ENCODE measurements around the gene NODAL. TPM values are rescaled to one million over a fixed set of nuclear protein-coding genes. Genes with fewer than 3 reads are reported as not detected.

NODAL gene
- total RNA-seq, 4 donors from 2014 or later, result not detected

DNA sequence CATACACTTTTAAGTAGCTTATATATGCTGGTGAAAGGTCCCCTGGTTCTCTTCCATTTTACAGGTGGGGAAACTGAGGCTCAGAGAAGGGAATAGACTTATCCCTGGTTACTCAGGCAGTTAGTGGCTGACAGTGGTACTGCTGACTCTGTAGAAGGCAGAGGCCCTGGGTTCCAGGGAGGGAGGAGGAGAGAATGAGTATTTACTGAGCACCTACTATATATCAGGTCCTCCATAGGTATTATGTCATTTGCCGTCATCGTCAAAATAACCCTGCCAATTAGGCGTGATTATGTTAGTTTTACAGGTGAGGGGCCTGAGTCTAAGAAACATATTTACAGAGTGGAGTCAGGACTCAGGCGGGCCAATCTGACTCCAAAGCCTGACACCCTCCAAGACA, 23.8 kb upstream of the NODAL start:
- Histone ChIP-seq H3K4me1 (peaks cover 0 to 27% (median 6%) of the 10 kb centered on the region in 4 donors), H3K27ac (no peak overlapping the region), H3K36me3 (no peaks in the 10 kb centered on the region), H3K4me3 (no peak overlapping the region), H3K27me3 (no peaks in the 10 kb centered on the region), H3K9me3 (no peaks in the 10 kb centered on the region)
- no peak for DNase-seq (ENCODE audit: low spot score in 2 of 2)
- 92 to 94% methylated on average over 4 of the region's 4 CpGs for WGBS, 2 donors
- TF ChIP-seq POLR2A (IDR thresholded peaks at IDR 0.05) (no peak), EP300 (IDR thresholded peaks at IDR 0.05) (no peak)
- TF ChIP-seq, protein P1, sequence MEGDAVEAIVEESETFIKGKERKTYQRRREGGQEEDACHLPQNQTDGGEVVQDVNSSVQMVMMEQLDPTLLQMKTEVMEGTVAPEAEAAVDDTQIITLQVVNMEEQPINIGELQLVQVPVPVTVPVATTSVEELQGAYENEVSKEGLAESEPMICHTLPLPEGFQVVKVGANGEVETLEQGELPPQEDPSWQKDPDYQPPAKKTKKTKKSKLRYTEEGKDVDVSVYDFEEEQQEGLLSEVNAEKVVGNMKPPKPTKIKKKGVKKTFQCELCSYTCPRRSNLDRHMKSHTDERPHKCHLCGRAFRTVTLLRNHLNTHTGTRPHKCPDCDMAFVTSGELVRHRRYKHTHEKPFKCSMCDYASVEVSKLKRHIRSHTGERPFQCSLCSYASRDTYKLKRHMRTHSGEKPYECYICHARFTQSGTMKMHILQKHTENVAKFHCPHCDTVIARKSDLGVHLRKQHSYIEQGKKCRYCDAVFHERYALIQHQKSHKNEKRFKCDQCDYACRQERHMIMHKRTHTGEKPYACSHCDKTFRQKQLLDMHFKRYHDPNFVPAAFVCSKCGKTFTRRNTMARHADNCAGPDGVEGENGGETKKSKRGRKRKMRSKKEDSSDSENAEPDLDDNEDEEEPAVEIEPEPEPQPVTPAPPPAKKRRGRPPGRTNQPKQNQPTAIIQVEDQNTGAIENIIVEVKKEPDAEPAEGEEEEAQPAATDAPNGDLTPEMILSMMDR (IDR thresholded peaks at IDR 0.05), result no peak

DNA sequence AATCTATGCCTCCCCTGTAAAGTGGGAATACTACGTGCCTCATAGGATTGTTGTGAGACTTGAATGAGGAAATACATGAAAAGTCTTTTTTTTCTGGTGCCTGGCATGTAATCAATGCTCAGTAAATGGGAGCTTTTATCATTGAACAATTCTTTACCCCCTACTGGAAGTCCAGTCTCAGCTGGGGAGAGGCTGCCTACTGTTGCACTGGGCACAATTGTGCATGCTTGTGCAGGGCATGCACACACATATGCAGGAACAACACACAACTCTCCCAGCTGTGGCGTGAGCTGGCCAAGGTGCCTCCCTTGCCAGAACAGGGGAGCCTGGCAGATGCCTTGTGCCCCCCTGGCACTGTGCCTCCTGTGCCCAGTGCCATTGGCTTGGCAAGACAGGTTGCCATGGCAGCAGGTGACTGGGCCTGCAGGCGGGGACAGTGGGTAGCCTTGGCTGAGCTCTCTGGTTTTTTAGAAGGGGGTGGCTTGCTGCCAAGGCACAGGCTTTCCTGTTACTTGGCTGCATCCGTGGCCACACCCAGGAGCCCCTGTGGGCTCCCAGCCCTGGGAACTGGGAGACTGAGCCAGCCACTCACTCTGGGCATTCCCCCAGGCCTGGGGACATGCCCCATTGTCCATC, 21.0 kb upstream of the NODAL start:
- H3K9me3 ChIP-seq, result no peaks in the 10 kb centered on the region
- peak in 1 of 2 donors; percentile 28 for TF ChIP-seq EP300 (IDR thresholded peaks at IDR 0.05)
- TF ChIP-seq POLR2A (IDR thresholded peaks at IDR 0.05), result no peak
- H3K4me3 ChIP-seq, result no peak overlapping the region
- no peaks in the 10 kb centered on the region for H3K36me3 ChIP-seq
- 18 to 41% methylated on average over 1 to 3 of the region's 4 CpGs for WGBS, 2 donors
- peaks cover 0 to 49% (median 20%) of the 10 kb centered on the region in 4 donors for H3K4me1 ChIP-seq
- peak overlapping the region in 2 of 4 donors; percentile 19 to 42 for H3K27ac ChIP-seq
- H3K27me3 ChIP-seq, result no peaks in the 10 kb centered on the region
- DNase-seq (ENCODE audit: low spot score in 2 of 2), result peak; percentile 38 to 43

DNA sequence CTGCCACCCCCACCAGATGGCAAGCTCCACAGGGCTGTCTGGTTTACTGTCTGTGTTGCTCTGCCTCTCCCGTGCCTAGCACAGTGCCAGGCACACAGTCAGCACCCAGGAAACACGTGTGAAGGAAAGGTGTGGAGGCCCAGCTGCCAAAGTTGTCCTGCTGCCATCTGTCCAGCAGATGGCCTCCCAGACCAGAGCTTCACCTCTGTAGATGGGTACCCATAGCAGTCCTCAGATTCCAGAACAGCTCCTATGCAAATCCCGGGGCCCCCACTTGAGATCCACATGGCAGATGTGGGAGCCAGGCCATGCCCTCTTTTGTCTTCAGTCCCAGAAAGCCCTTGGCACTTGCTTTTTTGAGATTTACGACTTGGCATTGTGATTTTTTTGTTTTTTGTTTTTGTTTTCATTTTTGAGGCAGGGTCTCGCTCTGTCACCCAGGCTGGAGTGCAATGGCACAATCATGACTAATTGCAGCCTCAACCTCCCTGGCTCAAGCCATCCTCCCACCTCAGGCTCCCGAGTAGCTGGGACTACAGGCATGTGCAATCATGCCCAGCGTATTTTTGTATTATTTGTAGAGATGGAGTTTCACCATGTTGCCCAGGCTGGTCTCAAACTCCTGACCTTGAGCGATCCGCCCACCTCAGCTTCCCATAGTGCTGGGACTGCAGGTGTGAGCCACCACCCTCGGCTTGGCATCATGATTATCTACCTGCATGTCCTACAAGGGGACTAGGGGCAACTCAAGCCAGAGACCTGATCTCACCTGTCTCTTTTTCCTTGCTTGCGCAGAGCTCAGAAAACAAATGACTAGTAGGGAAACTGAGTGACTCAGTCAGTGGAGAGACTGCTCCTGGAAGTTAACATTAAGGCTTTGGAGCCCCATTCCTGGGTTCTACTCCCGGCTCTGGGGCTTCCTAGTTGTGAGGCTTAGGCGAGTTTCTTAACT, 20.2 kb upstream of the NODAL start:
- Histone ChIP-seq H3K4me3 (no peak overlapping the region), H3K27ac (peak overlapping the region in 2 of 4 donors; percentile 23 to 42), H3K9me3 (no peaks in the 10 kb centered on the region), H3K27me3 (no peaks in the 10 kb centered on the region), H3K36me3 (no peaks in the 10 kb centered on the region), H3K4me1 (peaks cover 0 to 56% (median 21%) of the 10 kb centered on the region in 4 donors)
- TF ChIP-seq POLR2A (IDR thresholded peaks at IDR 0.05) (no peak), EP300 (IDR thresholded peaks at IDR 0.05) (no peak)
- TF ChIP-seq, protein P1 (IDR thresholded peaks at IDR 0.05), result peak; percentile 74 to 91 (median 83)
- peak in 1 of 2 donors; percentile 46 for DNase-seq (ENCODE audit: low spot score in 2 of 2)
- WGBS, 2 donors, result 50 to 54% methylated on average over 13 of the region's 13 CpGs

DNA sequence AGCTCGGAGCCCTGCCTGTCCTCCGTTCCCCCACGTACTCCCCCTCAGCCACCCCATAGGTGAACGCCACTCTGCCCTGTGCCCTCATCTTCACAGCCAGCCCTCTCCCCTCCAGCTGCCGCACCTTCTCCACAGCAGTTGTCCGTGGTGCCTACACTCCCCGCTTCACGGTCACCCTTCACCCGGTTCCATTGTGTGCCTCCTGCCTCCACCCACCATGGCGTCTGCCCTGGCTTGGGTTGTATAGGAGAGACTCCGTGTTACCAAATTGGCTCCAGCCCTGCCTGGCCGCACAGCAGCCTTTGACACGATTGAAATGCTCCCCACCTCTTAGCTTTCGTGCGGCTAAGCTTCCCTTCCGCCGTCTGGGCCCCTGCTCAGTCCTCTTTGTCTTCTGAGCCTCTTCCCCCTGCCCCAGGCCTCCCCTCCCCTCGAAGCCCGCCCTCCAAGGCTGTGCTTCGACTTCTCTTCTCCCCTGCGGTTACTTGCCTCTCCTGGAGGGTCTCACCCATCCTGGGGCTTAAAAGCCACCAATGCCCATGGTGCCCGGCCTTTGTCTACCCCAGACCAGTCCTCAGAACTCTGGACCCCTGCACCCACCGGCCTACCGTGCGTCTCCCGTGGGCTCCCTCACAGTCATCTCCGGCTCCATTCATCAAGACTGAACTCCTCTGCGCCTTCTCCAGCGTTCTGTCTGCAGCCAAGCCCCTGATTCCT, 18.5 kb upstream of the NODAL start:
- Histone ChIP-seq H3K4me3 (no peak overlapping the region), H3K36me3 (no peaks in the 10 kb centered on the region), H3K4me1 (peaks cover 0 to 62% (median 24%) of the 10 kb centered on the region in 4 donors), H3K27me3 (no peaks in the 10 kb centered on the region), H3K27ac (peak overlapping the region in 2 of 4 donors; percentile 84 to 91), H3K9me3 (no peaks in the 10 kb centered on the region)
- WGBS, 2 donors, result 83% methylated on average over 29 of the region's 29 CpGs
- no peak for TF ChIP-seq POLR2A (IDR thresholded peaks at IDR 0.05)
- TF ChIP-seq, protein P1 (IDR thresholded peaks at IDR 0.05), result no peak
- TF ChIP-seq EP300 (IDR thresholded peaks at IDR 0.05), result no peak
- no peak for DNase-seq (ENCODE audit: low spot score in 2 of 2)

DNA sequence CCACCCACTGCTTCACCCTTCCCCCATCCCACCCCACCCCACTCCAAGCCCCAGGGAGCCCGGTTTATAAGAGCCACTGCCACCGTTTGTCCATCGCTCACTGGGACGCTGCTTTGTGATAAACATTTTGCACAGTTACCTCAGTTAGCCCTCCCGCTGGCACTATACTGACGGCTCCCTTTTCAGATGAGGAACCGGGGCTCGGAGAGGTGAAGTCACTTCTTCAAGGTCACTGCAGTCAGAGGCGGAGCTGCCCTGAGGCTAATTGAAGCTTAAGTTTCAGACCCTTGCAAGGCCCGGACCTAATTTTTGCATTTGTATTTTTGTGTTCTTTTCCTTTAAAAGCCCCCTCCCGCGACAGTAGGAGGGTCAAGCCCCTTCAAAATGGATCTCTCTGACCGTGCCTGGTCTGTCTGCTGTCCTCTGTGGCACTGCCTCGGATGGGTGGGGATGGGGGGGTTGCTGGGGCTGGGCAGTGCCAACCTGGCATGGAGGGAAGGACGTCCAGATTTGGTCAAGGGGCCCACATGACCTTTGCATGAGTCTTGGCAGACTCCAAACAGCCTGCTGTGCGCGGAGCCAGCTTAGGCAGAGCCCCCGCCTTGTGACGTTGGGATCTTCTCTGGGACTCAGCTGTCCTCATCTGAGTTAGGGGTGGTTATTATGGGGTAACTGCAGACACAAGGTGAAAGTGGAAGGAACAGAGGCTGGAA, 17.7 kb upstream of the NODAL start:
- Histone ChIP-seq H3K27me3 (no peaks in the 10 kb centered on the region), H3K27ac (peak overlapping the region in 3 of 4 donors; percentile 62 to 91 (median 84)), H3K9me3 (no peaks in the 10 kb centered on the region), H3K4me1 (peaks cover 0 to 62% (median 24%) of the 10 kb centered on the region in 4 donors), H3K36me3 (no peaks in the 10 kb centered on the region), H3K4me3 (peak overlapping the region in 1 of 4 donors; percentile 46)
- TF ChIP-seq POLR2A (IDR thresholded peaks at IDR 0.05) (no peak), EP300 (IDR thresholded peaks at IDR 0.05) (no peak)
- TF ChIP-seq, protein P1 (IDR thresholded peaks at IDR 0.05), result no peak
- no peak for DNase-seq (ENCODE audit: low spot score in 2 of 2)
- 35 to 39% methylated on average over 15 to 19 of the region's 19 CpGs for WGBS, 2 donors

Data from tibial nerve (tissue), 4 donors.